IMR-90 (cell line): ENCODE data around the gene FAM8A1.

ENCODE experiments used
- BHLHE40 ChIP-seq: fragments of 150-350 bp; IDR thresholded peaks from 2 replicates; pipeline ENCODE4 v1.6.1; 2016; ENCODE audit warnings: mild to moderate bottlenecking, low read depth, low read length
- CEBPB ChIP-seq: IDR thresholded peaks from 2 replicates; pipeline ENCODE4 v1.6.1; 2012; ENCODE audit warnings: low read depth, low read length, improper control_type of control experiment
- MAZ ChIP-seq: IDR thresholded peaks from 2 replicates; pipeline ENCODE4 v1.6.1; 2012; ENCODE audit warnings: low read depth, mild to moderate bottlenecking, low read length, improper control_type of control experiment, moderate library complexity, borderline replicate concordance
- POLR2A ChIP-seq: IDR thresholded peaks from 2 replicates; pipeline ENCODE4 v1.6.1; 2012; ENCODE audit warnings: mild to moderate bottlenecking, low read depth, low read length
- RCOR1 ChIP-seq: IDR thresholded peaks from 2 replicates; pipeline ENCODE4 v1.6.1; 2012; ENCODE audit warnings: mild to moderate bottlenecking, low read length, improper control_type of control experiment; ENCODE audit not compliant: insufficient replicate concordance
- SMC3 ChIP-seq: fragments of 150-350 bp; IDR thresholded peaks from 2 replicates; pipeline ENCODE4 v1.6.1; 2016; ENCODE audit warnings: low read depth, mild to moderate bottlenecking, antibody characterized with exemption, low read length, moderate library complexity
- TF ChIP-seq, protein P1 (sequence below): conservative IDR thresholded peaks from 2 replicates; pipeline ENCODE4 v1.5.1; 2012; ENCODE audit warnings: mild to moderate bottlenecking, low read depth, low read length, improper control_type of control experiment

DNA sequence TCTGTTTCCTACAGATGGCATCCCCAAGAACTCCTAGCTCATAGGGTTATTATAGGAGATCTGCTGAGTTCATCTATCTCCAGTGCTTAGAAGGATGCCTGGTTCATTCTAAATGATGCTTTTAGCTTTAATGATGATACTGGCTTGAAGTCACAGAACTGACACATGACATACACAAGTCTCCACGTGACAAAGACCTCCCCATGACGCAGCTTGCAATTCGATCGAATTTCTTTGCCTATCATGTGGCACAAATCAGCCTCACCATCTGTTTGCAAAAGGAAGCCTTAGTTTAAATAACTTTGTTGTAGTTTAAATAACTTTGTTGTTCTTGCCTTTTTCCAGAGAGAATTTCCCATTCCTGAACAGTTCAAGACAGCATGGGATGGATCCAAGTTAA lies 44.1 kb upstream of the FAM8A1 start:
- TF ChIP-seq CEBPB, result no peak
- TF ChIP-seq, protein P1, sequence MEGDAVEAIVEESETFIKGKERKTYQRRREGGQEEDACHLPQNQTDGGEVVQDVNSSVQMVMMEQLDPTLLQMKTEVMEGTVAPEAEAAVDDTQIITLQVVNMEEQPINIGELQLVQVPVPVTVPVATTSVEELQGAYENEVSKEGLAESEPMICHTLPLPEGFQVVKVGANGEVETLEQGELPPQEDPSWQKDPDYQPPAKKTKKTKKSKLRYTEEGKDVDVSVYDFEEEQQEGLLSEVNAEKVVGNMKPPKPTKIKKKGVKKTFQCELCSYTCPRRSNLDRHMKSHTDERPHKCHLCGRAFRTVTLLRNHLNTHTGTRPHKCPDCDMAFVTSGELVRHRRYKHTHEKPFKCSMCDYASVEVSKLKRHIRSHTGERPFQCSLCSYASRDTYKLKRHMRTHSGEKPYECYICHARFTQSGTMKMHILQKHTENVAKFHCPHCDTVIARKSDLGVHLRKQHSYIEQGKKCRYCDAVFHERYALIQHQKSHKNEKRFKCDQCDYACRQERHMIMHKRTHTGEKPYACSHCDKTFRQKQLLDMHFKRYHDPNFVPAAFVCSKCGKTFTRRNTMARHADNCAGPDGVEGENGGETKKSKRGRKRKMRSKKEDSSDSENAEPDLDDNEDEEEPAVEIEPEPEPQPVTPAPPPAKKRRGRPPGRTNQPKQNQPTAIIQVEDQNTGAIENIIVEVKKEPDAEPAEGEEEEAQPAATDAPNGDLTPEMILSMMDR, result no peak
- no peak for TF ChIP-seq BHLHE40
- TF ChIP-seq SMC3, result no peak
- no peak for TF ChIP-seq MAZ
- no peak for TF ChIP-seq POLR2A
- TF ChIP-seq RCOR1, result no peak
